HG03135 (cell line): ENCODE results near the gene OGFOD3.

Experiments used
- ATAC-seq: cut with Tn5 transposase; IDR thresholded peaks from one replicate; pipeline ENCODE4 v1.9.1; 2021; ENCODE audit warnings: mild to moderate bottlenecking, moderate library complexity; ENCODE audit not compliant: unreplicated experiment

OGFOD3 gene

DNA sequence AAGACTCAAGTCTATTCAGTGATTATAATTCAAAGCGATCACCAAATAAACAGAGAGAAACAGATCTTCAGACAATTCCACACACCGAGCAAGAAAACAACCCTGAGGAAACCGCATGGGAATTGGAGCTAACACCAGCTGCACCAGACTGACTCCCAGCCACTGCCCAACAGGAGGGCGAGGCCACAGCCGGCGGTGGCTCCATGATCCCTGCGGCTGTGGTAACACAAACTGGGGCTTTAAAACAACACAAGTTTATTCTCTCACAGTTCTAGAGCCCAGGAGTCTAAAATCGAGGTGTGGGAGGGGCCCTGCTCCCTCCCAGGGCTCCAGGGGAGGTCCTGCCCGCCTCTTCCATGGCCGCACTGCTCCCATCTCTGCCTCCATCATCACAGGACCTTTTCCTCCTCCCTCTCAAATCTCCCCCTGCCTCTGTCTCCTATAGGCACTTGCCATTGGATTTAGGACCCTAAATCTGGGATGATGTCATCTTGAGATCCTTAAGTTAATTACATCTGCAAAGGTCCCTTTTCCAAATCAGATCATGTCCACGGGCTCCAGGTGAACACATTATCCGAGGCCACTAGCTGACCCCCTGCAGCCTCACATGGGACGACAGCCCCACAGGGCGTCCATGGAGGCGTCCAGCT, 10.0 kb downstream of the OGFOD3 start:
- no peak for ATAC-seq

GRCh38 chr17:82407255-82407654, 11.1 kb downstream of the OGFOD3 start:
- no peak for ATAC-seq

GRCh38 chr17:82406131-82406671, 12.2 kb downstream of the OGFOD3 start:
- no peak for ATAC-seq

GRCh38 chr17:82405051-82405450, 13.3 kb downstream of the OGFOD3 start:
- no peak for ATAC-seq

DNA sequence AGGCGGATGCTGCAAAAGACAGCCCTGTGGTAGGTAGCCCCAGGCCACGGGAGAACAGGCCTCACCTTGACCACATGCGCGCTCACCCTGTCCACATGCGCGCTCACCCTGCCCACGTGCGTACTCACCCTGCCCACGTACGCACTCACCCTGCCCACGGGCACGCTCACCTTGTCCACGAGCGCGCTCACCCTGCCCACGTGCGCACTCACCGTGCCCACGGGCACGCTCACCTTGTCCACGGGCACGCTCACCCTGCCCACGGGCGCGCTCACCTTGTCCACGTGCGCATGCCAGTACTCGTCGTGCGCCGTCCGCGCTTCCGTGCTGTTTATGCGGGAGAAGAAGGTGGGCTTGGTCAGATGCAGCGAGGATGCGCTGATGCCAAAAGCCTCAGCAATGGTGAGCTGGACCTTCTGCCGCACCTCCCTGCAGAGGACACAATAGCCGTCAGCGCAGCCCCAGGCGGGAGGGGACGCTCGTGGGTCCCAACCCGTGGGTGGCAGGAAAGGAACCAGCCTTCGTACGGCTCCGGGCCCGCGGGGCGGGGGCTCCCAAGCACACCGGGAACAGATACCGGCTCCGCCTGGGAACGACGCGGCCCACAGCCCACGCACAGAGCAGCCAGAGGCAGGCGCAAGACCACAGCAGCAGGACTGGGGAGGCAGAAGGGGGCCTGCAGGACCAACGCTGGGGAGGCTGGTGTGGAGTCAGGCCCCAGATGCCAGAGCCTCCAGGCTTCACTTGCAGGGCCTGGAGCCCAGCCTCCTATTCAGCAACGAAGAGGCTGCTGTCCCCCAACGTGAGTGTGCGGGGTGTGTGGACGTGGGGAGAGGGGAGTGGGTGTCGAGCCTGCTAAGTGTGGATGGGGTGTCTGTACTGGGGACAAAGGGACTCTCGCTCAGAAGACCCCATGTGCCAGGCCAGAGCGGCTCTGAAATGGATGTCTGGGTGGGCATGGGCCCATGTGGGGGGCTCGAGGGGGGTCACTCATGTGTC, 14.4 kb downstream of the OGFOD3 start:
- no peak for ATAC-seq

DNA sequence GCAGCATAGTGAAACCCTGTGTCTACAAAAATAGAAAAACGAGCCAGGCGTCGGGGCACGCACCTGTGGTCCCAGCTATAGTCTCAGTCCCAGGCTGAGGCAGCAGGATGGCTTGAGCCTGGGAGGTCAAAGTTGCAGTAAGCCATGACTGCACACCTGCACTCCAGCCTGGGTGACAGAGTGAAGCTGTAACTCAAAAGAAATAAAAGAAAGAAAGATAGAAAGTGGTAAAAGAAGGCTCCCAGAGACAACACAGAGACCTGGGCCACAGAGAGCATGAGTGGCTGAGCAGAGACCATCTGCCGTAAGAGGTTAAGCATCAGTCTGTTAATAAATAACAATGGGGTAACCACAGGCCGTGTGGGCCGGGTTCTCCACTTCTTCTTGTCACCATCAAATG, 15.5 kb downstream of the OGFOD3 start:
- ATAC-seq: peak; percentile 75

- no peak for ATAC-seq
Measured at GRCh38 chr17:82400830-82401229, 17.6 kb downstream of the OGFOD3 start.

DNA sequence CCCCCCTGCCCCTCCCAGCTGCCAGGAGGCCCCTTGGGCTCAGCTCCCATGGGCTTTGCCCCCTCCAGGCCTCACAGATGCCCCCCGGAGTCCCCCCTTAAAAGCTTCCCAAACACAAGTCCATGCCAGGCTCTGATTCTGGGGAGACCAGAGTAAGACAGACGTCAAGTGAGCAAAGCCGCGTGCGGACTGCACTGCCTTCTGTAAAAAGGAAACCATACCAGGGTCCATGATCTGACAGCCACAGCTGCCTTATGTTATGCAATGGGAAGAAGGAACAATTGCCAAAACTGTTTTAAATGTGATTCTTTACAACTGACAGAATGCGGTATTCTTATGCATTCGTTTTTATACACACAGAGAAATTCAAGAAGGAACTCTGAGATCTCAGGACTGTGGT, 18.2 kb downstream of the OGFOD3 start:
- no peak for ATAC-seq

DNA sequence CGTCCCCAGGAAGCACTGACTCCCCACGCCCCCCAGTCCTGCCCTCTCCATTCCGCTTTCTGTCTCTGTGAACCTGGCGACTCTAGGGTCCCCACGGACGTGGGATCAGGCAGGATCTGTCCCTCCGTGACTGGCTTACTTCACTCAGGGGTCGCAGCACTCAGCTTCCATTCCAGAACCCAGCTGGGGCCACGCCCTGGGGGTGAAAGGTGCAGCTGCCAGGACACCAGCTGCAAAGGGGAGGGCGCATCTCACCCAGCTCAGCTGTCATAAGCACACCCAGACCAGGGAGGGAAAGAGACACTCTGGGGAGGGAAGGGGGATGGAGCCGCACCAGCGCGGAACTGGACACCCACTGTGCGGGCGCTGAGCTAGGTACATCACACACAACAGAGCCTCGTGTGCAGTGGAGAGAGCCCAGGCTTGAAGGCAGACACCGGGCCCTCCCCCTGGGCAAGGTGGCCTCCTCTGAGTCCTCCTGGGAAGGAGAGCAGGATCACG, 18.7 kb downstream of the OGFOD3 start:
- no peak for ATAC-seq

- ATAC-seq: no peak
Measured at GRCh38 chr17:82399041-82399441, 19.3 kb downstream of the OGFOD3 start.

- no peak for ATAC-seq
Measured at GRCh38 chr17:82397449-82398335, 20.7 kb downstream of the OGFOD3 start.

DNA sequence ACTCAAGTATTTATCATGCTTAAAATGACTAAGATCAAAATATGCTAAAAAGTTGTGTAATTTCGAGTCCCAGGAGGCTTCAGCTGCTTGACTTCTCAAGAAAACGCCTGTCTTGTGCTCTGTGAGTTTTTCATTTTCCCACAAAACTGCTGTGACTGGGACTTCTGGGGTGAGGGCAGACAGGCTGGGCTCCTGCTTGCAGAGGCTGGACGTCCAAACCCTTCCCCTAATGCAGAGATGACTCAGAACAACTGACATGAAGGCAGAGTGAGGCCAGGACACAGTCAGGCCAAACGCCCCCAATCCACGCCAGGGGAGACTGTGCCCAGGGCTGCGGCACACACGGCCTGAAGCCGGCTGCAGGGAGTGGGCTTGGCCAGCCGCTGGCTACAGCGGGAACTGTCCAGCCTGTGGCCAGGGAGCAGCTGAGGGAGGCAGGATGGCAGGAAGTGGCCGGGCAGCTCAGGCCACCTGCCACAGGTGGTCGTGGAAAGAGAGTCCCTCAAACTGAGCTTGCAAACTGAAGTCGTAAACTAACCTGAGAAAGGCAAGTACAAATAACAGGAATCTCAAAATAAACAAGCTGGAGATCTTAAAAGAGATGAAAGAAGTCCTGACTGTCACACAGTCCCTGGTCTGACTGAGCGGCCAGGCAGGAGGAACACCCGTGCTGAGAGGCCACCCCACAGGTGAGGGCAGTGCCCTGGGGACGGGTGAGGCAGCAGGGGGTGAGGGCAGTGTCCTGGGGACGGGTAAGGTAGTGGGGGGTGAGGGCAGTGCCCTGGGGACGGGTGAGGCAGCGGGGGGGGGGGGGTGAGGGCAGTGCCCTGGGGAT, 21.6 kb downstream of the OGFOD3 start:
- no peak for ATAC-seq

- ATAC-seq: no peak
Measured at GRCh38 chr17:82394278-82394677, 24.1 kb downstream of the OGFOD3 start.

- ATAC-seq: no peak
Measured at GRCh38 chr17:82392941-82393340, 25.4 kb downstream of the OGFOD3 start.

DNA sequence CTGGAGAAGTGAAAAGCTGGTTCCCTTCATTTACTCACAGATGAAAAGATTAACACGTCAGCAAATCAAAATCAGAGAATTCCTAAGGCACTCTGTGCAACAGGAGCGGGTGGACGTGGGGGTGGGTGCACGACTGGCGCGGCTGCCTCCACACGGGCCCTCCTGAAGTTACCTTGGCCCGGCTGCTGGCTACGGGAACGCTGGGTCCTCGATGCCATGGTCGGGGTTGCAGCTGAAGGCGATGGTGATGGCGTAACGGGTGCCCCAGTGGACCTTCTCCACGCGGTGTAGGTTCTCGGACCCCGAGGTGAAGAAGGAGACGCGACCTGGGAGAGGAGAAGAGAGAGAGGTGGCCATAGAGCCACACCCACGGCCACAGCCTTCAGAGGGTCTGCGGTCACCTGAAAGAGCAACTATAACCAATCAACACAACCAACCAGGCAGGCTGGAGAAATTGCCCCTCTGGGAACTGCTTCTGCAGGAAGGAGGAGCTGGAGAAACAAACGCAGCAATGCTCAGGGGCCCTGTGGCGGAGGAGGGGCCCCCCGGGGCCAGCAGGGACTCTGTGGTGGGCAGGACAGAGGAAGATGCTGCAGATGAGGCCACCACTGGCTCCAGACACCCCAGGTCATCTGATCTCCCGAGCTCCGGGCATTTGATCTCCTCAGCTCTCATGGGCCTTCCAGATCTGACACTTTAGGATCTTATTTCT, 26.0 kb downstream of the OGFOD3 start:
- ATAC-seq: no peak

- no peak for ATAC-seq
Measured at GRCh38 chr17:82391496-82392066, 26.8 kb downstream of the OGFOD3 start.

- no peak for ATAC-seq
Measured at GRCh38 chr17:82390860-82391435, 27.4 kb downstream of the OGFOD3 start.
